Measurements from ENCODE around the gene IGFLR1. TPM values are rescaled to one million over a fixed set of nuclear protein-coding genes. Genes with fewer than 3 reads are reported as not detected.
A peak's percentile ranks its signal among the peaks of the same experiment; 100 is the strongest.

Gene IGFLR1
- total and polyA plus RNA-seq, 9 donors, result 2.1 to 5.6 (median 3.8) TPM

DNA sequence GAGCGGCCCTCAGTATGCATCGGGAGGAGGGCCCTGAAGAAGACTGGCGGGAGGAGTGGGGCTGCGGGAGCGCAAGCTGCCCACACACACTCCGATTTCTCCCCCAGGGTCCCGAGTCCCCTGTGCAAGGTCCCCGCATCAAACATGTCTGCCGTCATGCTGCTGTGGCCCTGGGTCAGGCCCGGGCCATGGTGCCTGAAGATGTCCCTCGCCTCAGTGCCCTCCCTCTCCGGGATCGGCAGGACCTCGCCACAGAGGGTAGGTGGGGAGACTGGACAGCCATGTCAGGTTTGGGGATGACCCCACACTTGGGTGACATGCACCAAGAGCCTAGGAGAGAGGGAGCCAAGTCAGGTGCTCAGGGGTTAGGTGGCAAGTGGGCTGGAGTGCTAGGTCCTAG lies 19.8 kb downstream of the IGFLR1 start:
- Histone ChIP-seq H3K4me3 (ENCODE audit: low read length) (no peak overlapping the region), H3K27me3 (ENCODE audit: control insufficient read depth, insufficient read depth, low read length) (no peaks in the 10 kb centered on the region), H3K4me1 (ENCODE audit: control insufficient read depth, insufficient read depth, low read length) (peaks cover 11% of the 10 kb centered on the region), H3K27ac (ENCODE audit: low read length) (no peak overlapping the region), H3K9me3 (replicated peaks; ENCODE audit: control insufficient read depth, low read depth, low read length) (no peaks in the 10 kb centered on the region), H3K36me3 (ENCODE audit: control insufficient read depth, insufficient read depth, low read length) (peaks cover 76% of the 10 kb centered on the region)
- 95% methylated on average over 14 of the region's 14 CpGs for WGBS (ENCODE audit: insufficient coverage)
- DNase-seq, result no peak

DNA sequence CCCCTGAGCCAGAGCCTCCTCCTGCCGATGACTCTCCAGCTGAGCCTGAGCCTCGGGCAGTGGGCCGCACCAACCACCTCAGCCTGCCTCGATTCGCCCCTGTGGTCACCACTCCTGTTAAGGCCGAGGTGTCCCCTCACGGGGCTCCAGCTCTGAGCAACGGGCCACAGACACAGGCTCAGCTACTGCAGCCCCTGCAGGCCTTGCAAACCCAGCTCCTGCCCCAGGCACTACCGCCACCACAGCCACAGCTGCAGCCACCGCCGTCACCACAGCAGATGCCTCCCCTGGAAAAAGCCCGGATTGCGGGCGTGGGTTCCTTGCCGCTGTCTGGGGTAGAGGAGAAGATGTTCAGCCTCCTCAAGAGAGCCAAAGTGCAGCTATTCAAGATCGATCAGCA lies 20.9 kb downstream of the IGFLR1 start:
- Histone ChIP-seq H3K36me3 (ENCODE audit: control insufficient read depth, insufficient read depth, low read length) (peaks cover 67% of the 10 kb centered on the region), H3K27me3 (ENCODE audit: control insufficient read depth, insufficient read depth, low read length) (no peaks in the 10 kb centered on the region), H3K4me1 (ENCODE audit: control insufficient read depth, insufficient read depth, low read length) (peaks cover 11% of the 10 kb centered on the region), H3K27ac (ENCODE audit: low read length) (no peak overlapping the region), H3K9me3 (replicated peaks; ENCODE audit: control insufficient read depth, low read depth, low read length) (no peaks in the 10 kb centered on the region), H3K4me3 (ENCODE audit: low read length) (no peak overlapping the region)
- no peak for DNase-seq
- WGBS (ENCODE audit: insufficient coverage), result 87% methylated on average over 9 of the region's 16 CpGs

DNA sequence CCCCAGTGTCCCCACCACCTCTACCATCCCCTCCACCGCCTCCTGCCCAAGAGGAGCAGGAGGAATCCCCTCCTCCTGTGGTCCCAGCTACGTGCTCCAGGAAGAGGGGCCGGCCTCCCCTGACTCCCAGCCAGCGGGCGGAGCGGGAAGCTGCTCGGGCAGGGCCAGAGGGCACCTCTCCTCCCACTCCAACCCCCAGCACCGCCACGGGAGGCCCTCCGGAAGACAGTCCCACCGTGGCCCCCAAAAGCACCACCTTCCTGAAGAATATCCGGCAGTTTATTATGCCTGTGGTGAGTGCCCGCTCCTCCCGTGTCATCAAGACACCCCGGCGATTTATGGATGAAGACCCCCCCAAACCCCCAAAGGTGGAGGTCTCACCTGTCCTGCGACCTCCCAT lies 21.6 kb downstream of the IGFLR1 start:
- WGBS (ENCODE audit: insufficient coverage), result 90% methylated on average over 14 of the region's 17 CpGs

DNA sequence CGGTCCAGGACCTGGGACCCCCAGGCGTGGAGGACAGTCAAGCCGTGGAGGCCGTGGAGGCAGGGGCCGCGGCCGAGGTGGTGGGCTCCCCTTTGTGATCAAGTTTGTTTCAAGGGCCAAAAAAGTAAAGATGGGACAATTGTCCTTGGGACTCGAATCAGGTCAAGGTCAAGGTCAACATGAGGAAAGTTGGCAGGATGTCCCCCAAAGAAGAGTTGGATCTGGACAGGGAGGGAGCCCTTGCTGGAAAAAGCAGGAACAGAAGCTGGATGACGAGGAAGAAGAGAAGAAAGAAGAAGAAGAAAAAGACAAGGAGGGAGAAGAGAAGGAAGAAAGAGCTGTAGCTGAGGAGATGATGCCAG lies 22.1 kb downstream of the IGFLR1 start:
- Histone ChIP-seq H3K36me3 (ENCODE audit: control insufficient read depth, insufficient read depth, low read length) (peaks cover 55% of the 10 kb centered on the region), H3K4me1 (ENCODE audit: control insufficient read depth, insufficient read depth, low read length) (peaks cover 19% of the 10 kb centered on the region), H3K27ac (ENCODE audit: low read length) (no peak overlapping the region), H3K9me3 (replicated peaks; ENCODE audit: control insufficient read depth, low read depth, low read length) (no peaks in the 10 kb centered on the region), H3K27me3 (ENCODE audit: control insufficient read depth, insufficient read depth, low read length) (no peaks in the 10 kb centered on the region), H3K4me3 (ENCODE audit: low read length) (no peak overlapping the region)
- WGBS (ENCODE audit: insufficient coverage), result 90% methylated on average over 9 of the region's 9 CpGs
- DNase-seq, result no peak

More for the DNA sequence above, 21.6 kb downstream of the IGFLR1 start:
- DNase-seq, result no peak
- no peak overlapping the region for H3K27ac ChIP-seq (ENCODE audit: low read length)
- no peaks in the 10 kb centered on the region for H3K9me3 ChIP-seq (replicated peaks; ENCODE audit: control insufficient read depth, low read depth, low read length)
- peaks cover 60% of the 10 kb centered on the region for H3K36me3 ChIP-seq (ENCODE audit: control insufficient read depth, insufficient read depth, low read length)
- no peaks in the 10 kb centered on the region for H3K27me3 ChIP-seq (ENCODE audit: control insufficient read depth, insufficient read depth, low read length)
- peaks cover 18% of the 10 kb centered on the region for H3K4me1 ChIP-seq (ENCODE audit: control insufficient read depth, insufficient read depth, low read length)
- H3K4me3 ChIP-seq (ENCODE audit: low read length), result no peak overlapping the region

DNA sequence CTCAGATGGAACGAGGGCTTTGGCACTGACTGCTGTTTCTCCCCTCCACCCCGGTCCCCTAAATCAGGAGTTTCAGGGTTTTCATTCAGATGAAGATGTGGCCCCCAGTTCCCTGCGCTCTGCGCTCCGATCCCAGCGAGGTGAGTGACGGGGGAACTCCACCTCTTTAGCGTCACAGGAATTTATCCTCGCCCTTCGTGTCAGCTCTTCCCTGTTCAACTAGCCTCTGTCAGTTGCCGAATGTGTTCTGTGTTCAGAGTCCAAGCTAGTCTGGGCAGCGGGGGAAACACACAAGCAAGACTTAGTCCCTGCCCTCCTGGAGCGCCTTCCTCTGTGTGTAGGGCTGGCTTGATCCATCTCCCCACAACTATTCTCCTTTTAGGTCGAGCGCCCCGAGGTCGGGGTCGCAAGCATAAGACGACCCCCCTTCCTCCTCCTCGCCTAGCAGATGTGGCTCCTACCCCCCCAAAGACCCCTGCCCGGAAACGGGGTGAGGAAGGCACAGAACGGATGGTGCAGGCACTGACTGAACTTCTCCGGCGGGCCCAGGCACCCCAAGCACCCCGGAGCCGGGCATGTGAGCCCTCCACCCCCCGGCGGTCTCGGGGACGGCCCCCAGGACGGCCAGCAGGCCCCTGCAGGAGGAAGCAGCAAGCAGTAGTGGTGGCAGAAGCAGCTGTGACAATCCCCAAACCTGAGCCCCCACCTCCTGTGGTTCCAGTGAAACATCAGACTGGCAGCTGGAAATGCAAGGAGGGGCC lies 22.7 kb downstream of the IGFLR1 start:
- Histone ChIP-seq H3K27ac (ENCODE audit: low read length) (no peak overlapping the region), H3K9me3 (replicated peaks; ENCODE audit: control insufficient read depth, low read depth, low read length) (no peaks in the 10 kb centered on the region), H3K27me3 (ENCODE audit: control insufficient read depth, insufficient read depth, low read length) (no peaks in the 10 kb centered on the region), H3K4me1 (ENCODE audit: control insufficient read depth, insufficient read depth, low read length) (peaks cover 19% of the 10 kb centered on the region), H3K4me3 (ENCODE audit: low read length) (peak overlapping the region; percentile 86), H3K36me3 (ENCODE audit: control insufficient read depth, insufficient read depth, low read length) (peaks cover 49% of the 10 kb centered on the region)
- WGBS (ENCODE audit: insufficient coverage), result 85% methylated on average over 25 of the region's 32 CpGs
- DNase-seq, result no peak

DNA sequence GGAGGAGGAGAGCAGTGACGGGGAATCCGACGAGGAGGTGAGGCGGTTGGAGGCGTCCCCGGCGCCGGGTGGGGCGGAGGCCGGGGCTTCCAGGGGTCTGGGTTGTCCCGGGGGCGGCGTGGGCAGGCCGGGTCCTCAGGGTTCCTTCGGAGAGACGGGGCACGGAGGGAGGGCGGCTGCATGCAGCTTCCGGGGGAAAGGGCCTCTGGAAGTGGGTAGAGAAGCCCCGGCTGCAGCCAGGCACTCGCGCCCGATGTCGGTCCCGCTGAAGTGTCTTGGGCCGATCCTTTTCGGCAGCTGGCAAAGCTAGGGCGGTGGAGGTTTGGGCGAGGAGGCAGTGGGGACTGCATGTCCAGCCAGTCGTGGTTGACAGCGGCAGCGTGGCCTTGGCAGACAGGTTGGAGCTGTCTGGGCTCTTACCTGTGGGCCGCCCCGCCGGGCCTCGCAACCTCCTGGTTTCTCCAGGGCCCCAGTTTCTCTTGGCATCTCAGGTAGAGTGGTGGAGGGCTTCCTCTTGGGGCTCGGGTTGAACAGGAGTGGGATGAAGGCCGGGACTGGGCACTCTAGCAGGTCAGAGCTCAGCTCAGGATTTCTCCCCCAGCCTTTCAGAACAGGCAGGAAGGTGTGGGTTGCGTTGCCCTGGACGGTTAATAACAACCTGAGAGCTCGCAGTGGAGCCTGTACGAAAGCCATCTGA lies 23.8 kb downstream of the IGFLR1 start:
- H3K27ac ChIP-seq (ENCODE audit: low read length), result peak overlapping the region; percentile 62
- H3K36me3 ChIP-seq (ENCODE audit: control insufficient read depth, insufficient read depth, low read length), result peaks cover 39% of the 10 kb centered on the region
- H3K9me3 ChIP-seq (replicated peaks; ENCODE audit: control insufficient read depth, low read depth, low read length), result no peaks in the 10 kb centered on the region
- DNase-seq, result no peak
- no peaks in the 10 kb centered on the region for H3K27me3 ChIP-seq (ENCODE audit: control insufficient read depth, insufficient read depth, low read length)
- peak overlapping the region; percentile 86 for H3K4me3 ChIP-seq (ENCODE audit: low read length)
- H3K4me1 ChIP-seq (ENCODE audit: control insufficient read depth, insufficient read depth, low read length), result peaks cover 19% of the 10 kb centered on the region
- under 1% methylated on average over 36 of the region's 42 CpGs for WGBS (ENCODE audit: insufficient coverage)

DNA sequence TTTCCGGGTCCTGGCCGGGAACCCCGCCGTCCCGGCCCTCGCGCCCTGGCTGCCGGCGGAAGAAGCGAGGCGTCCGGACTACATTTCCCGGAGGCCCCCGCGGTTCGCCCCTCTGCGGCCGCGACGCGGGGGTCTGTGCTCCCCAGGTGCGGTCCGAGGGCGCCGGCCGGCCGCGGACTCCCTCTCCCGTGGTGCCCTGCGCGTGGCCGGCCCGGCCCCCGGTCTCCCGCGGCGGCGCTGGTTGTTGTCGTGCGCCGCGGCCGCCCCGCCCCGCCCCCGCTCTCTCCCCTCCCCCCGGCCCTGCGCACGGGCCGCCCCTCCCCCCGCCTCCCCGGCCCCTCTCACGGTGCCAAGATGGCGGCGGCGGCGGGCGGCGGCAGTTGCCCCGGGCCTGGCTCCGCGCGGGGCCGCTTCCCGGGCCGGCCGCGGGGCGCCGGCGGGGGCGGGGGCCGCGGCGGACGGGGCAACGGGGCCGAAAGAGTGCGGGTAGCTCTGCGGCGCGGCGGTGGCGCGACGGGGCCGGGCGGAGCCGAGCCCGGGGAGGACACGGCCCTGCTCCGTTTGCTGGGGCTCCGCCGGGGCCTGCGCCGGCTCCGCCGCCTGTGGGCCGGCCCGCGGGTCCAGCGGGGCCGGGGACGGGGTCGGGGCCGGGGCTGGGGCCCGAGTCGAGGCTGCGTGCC lies 24.4 kb downstream of the IGFLR1 start, which contains the start of gene KMT2B:
TSS of gene KMT2B (plus strand) at position 339 of the 680 bp plus-strand sequence. CDS start at position 355, 16 bp downstream.
- Histone ChIP-seq H3K4me1 (ENCODE audit: control insufficient read depth, insufficient read depth, low read length) (peaks cover 19% of the 10 kb centered on the region), H3K36me3 (ENCODE audit: control insufficient read depth, insufficient read depth, low read length) (peaks cover 32% of the 10 kb centered on the region), H3K27ac (ENCODE audit: low read length) (peak within 1 kb of the TSS; percentile 90), H3K4me3 (ENCODE audit: low read length) (peak within 1 kb of the TSS; percentile 93), H3K9me3 (replicated peaks; ENCODE audit: control insufficient read depth, low read depth, low read length) (no peaks in the 10 kb centered on the region), H3K27me3 (ENCODE audit: control insufficient read depth, insufficient read depth, low read length) (no peaks in the 10 kb centered on the region)
- under 1% methylated on average over 84 of the region's 109 CpGs for WGBS (ENCODE audit: insufficient coverage)
- no peak for DNase-seq

DNA sequence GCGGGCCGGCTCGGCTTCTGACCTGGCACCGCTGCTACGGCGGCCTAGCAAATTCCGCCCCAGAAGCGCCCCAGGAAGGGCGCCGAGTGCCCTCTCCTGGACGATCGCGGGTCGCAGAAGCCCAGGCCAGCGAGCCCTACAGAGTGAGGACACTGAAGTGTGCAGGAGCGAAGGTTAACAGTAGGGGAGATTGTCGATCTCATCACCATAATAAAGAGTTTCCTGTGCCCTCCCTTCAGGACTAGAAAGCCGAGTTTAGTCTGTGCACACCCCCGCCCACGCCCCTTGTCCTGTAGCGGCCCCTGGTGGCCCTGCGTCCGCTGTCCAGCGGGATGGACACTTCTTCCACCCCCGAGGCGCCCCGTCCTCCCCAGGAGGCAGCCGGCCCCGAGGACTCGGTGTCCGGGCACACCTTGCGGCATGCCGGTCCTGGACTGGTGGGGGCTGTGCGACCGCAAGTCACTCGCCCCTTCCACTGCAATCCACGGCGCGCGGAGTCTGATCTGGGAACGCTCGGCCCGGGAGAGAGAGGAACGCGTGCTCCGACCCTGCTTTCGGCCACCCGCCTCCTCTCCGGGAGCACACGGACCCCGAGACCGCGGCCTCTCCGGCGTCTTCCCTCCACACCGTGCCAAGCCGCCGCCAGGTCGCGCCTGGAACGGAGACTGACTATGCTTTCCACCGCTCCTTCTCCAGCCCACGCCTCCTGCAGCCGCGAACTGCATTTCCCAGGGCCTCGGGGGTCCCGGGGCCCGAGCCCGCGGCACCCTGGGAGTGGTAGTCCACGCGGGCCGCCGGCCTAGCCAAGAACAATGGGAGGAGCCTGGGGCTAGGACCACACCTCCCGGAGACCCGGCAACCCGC lies 25.2 kb downstream of the IGFLR1 start:
- no peaks in the 10 kb centered on the region for H3K9me3 ChIP-seq (replicated peaks; ENCODE audit: control insufficient read depth, low read depth, low read length)
- no peaks in the 10 kb centered on the region for H3K27me3 ChIP-seq (ENCODE audit: control insufficient read depth, insufficient read depth, low read length)
- H3K27ac ChIP-seq (ENCODE audit: low read length), result peak overlapping the region; percentile 90
- peak overlapping the region; percentile 93 for H3K4me3 ChIP-seq (ENCODE audit: low read length)
- under 1% methylated on average over 70 of the region's 77 CpGs for WGBS (ENCODE audit: insufficient coverage)
- peaks cover 19% of the 10 kb centered on the region for H3K4me1 ChIP-seq (ENCODE audit: control insufficient read depth, insufficient read depth, low read length)
- peak; percentile 99 for DNase-seq
- H3K36me3 ChIP-seq (ENCODE audit: control insufficient read depth, insufficient read depth, low read length), result peaks cover 24% of the 10 kb centered on the region

DNA sequence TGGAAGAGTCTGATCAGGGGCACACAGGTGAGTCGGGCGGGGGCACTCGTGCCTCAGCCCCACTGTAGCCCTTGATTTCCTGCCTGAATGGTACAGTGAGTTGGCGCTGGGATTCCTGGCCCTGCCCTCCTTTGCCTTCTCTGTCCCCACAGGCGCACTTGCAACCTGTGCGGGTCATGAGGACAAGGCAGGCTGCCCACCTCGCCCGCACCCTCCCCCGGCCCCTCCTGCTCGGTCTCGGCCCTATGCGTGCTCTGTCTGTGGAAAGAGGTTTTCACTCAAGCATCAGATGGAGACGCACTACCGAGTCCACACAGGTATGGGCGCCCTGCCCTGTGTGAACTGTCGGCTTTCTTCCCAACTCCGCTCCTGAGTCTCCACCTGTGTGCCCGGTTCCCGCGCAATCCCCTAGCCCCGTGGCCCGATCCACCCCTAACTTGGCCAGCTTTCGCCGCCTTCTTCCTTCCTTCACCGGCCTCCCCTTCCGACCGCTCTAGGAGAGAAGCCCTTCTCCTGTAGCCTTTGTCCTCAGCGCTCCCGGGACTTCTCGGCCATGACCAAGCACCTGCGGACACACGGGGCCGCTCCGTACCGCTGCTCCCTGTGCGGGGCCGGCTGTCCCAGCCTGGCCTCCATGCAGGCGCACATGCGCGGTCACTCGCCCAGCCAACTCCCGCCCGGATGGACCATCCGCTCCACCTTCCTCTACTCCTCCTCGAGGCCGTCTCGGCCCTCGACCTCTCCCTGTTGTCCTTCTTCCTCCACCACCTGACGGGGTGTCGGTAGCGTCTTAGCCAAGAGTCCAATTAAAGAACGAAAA lies 26.1 kb downstream of the IGFLR1 start:
- under 1% methylated on average over 45 of the region's 52 CpGs for WGBS (ENCODE audit: insufficient coverage)
- Histone ChIP-seq H3K4me1 (ENCODE audit: control insufficient read depth, insufficient read depth, low read length) (peaks cover 19% of the 10 kb centered on the region), H3K9me3 (replicated peaks; ENCODE audit: control insufficient read depth, low read depth, low read length) (no peaks in the 10 kb centered on the region), H3K27me3 (ENCODE audit: control insufficient read depth, insufficient read depth, low read length) (no peaks in the 10 kb centered on the region), H3K4me3 (ENCODE audit: low read length) (peak overlapping the region; percentile 93), H3K27ac (ENCODE audit: low read length) (peak overlapping the region; percentile 90), H3K36me3 (ENCODE audit: control insufficient read depth, insufficient read depth, low read length) (peaks cover 16% of the 10 kb centered on the region)
- DNase-seq, result peak; percentile 76

Measured in muscle of leg (tissue), 11 donors.